IPS-18c (cell line): ENCODE data around the gene VSTM4.

ENCODE experiments used
- H3K4me3 ChIP-seq: 2 replicates; pipeline ENCODE4 v1.7.0; 2013; ENCODE audit warnings: low read depth, mild to moderate bottlenecking, low read length, moderate library complexity; ENCODE audit not compliant: insufficient read depth
- H3K9me3 ChIP-seq: one replicate; pipeline ENCODE4 v1.6.1; 2013; ENCODE audit warnings: mild to moderate bottlenecking, low read length, moderate library complexity; ENCODE audit not compliant: control insufficient read depth, insufficient read depth

VSTM4 gene

DNA sequence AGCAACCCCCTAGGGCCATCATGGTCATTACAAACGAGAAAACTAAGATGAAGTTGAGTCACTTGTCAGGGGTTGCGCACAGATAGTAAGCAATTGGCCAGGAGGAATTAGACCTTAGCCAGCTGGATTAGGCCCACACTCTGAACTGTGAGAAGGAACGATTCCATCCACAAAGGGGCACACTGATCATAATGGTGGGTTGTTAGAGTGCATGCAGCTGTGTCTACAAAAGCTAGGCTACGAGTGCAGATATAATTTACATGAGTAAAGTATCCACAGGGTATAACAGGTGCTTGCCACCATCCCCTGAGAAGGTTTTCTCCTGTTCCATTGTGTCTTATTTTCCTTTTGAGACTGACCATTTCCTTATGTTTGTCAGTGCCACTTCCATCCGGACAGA, 35.1 kb upstream of the VSTM4 start:
- Histone ChIP-seq H3K9me3 (no peaks in the 10 kb centered on the region), H3K4me3 (no peak overlapping the region)

DNA sequence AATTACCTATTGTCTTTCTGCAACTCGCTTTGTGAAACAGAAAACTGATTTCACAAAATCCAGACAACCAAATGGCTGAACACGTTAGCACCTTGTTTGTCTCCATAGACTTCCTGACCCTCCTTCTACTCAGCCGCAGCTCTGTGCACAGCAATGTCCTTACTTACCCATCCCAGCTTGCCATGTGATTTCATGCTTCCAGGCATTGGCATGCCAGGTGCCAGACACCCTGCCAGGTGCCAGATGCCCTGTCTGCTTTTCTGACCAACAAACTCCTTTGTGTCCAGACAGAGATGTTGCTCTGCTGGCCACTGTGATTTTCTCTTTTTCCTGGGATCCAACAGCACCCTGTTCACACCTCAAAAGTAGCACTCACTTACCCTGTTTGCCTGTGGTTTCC, 34.6 kb upstream of the VSTM4 start:
- no peak overlapping the region for H3K4me3 ChIP-seq
- H3K9me3 ChIP-seq, result no peaks in the 10 kb centered on the region

DNA sequence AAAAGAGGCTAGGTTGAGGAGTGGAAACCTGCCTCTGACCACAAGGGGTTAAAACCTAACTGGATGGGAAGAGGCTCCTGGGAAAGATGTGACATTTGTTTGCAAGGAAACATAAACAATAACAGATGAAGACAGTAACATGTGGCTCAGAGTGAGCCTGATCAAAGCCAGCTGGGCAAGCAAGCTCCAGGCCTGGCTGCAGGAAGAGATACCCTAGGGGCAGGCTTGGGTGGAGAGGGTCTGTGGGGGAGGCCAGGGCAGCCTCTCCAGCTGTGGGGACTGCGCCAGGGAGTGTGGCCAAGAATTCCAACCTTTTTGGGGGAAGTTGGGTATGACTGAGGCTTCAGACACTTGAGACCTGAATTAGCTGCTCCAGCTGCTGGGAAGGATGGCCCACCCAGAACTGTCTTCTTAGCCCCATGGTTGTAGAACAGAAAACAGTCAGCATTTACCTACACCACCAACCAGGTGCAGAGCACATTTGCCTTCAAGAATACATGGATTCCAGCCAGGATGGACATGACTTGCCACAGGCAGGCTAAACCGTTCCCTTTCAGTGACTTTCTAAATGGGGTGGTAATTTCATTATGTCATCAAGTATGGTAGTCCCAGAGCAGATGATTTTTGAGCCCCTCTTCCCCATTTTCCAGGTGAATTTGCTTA, 28.9 kb upstream of the VSTM4 start:
- no peaks in the 10 kb centered on the region for H3K9me3 ChIP-seq
- H3K4me3 ChIP-seq, result no peak overlapping the region

DNA sequence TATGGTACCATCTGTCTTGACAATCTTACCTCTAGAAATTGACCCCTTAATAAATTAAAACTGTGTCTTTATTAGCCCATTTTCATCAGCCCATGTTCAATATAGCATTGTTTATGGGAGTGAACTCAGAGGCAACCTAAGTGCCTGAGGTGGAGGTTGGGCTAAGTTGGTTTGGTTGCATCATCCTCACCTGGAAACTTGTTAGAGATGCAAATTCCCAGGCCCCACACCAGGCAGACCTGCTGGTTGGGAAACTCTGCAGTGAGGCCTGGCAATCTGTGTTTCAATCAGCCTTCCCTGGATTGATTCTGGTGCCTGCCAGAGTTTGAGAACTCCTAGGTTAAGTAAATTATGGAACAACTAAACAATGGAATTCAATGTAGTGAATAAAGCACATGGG, 27.9 kb upstream of the VSTM4 start:
- H3K9me3 ChIP-seq, result no peaks in the 10 kb centered on the region
- no peak overlapping the region for H3K4me3 ChIP-seq

DNA sequence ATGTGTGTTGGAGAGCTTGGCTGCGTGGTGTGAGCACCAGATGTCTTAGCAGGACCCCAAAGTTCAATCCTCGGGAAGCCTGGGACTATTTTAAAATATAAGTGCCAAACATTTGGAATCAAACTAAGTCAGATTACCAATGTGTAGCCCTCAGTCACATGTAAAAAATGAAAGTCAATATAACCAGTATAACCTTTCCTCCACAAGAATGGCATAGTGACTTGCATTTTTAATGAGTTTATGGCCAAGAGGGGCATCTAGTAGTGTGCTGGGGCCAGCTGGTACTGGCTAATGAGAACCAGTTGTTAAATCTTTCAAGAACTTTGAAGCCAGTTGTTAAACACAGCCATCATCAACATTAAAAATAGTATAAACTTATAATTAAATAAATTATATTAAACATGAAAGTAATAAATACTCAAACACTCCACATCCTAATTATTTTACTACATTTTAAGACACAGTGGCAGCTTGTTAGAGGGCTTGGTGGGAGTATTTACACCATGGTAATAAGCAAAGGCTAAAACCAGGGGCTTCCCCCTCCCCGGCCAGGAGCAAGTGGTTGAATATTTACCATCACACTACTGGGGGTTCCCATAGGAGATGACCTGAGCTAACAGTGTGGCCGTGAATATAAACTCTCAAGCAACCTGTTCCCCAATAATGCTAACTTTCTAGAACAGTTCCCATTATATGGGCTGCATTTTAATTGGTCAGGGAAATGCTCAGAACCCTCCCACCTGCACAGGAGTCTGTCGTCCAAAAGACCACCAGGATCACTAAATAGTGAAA, 26.4 kb upstream of the VSTM4 start:
- no peaks in the 10 kb centered on the region for H3K9me3 ChIP-seq
- no peak overlapping the region for H3K4me3 ChIP-seq

DNA sequence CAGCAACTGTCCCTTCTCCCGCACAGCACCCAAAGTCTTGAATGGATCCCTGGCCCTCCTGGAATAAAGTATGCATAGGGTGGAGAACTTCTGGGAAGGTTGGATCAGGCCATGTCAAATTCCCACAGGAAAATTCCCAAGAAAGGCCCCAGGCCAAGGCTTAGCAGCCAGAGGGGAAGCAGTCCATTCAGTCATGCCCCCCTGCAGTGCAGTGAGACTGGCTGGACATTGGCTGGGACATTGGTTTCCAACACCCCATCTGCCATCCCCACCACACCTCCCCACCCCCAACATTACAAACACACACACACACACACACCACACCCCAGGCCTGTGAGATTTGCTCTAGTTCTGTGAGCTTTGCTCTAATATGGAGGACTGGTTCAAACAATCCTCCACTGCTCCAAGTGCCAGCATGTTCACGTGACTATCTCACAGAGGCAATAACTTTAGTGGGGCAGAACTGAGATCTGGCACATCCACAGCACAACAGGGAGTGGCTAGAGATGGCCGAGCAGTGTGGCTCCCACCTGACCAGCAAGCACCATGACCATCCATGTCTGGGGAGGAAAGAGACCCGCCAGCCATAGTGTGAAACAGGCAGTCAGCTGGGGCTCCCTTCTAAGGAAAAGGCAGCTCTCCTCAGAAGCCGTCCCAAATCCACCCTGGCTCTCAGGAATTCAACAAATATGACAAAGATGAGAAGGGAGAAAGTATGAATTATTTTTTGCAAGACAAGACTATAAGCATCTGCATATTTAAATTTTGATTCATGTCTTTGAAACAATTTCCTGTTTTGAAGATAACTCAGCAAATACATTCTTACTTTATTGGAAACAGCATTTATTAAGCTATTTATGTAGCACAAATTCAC, 25.2 kb upstream of the VSTM4 start:
- H3K4me3 ChIP-seq, result no peak overlapping the region
- H3K9me3 ChIP-seq, result no peaks in the 10 kb centered on the region

DNA sequence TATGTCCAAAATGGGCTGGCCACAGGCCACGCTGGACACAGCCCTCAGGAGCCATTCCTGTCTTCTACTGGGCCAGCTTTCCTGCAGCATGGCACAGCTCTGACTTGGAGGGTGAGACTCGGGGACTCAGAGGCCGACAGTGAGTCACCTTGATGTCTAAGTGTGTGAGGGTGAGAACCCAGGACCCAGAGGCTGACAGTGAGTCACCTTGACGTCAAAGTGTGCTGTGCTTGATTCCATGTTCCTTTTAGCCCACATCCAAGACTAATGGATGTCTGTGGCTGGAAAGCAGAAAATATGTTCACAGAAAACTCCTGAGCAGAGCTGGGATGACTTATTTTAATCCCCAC, 24.5 kb upstream of the VSTM4 start:
- H3K4me3 ChIP-seq, result no peak overlapping the region
- no peaks in the 10 kb centered on the region for H3K9me3 ChIP-seq

DNA sequence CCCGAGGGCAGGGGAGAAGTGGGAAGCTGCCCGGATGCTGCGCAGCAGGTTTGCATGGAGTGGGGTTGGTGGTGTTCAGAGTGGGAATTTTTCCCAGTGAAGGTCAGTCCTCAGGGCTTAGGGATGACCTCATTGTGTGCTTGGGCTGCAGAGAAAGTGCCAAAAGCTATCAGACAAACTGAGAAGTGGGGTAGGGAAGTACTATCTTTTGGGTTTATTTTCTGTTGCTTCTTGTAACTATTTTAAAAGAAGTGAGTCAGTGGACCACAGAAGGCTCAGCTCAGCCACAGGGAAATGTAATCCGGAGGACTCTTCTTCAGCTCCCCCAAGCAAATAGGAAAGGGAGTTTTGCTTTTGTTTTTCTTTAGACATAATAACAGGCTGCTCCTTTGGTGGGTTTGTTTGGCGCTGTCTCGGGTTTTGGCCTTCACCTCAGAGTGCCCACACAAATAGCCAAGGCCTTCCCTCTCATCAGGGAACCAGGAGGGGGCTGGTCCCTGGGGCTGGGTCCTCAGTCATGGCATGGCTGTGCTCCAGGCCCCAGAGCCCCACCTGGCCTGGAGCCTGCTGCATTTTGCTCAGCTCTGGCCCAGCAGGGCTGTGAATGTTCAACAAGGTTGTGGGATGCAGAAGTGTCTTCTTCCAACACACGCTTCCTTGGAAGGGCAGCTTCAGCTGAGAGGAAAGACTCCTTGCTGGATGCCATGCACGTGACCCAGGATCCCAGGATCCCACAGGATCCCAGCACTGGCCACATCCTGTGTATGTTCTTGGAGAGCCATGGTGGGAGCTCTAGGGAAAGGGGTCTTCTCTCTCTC, 23.9 kb upstream of the VSTM4 start:
- H3K9me3 ChIP-seq, result no peaks in the 10 kb centered on the region
- H3K4me3 ChIP-seq, result no peak overlapping the region

DNA sequence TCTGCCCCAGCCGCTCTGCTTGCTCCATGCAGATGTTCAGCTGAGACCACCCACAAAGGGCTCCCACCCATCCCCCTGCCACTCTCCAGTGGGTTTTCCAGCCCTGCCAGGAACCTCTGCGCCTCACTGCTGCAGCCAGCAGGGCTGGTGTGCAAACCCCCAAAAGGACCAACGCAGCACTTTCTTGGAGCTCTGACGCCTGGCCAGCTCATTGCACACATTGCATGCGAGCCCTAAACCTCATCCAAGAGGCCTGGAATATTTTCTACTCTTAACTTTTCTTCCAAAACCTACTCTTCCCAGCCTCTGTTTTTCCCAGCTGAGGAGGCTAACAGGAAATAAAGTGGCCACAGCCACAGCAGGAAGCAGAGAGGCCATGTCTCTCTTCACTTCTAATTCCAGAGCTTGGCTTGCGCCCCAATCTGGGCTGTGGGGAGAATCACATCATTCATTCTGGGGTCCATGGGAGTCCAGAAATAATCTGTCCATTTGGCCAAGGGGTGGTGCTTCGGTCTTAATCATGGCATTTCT, 23.1 kb upstream of the VSTM4 start:
- no peak overlapping the region for H3K4me3 ChIP-seq
- no peaks in the 10 kb centered on the region for H3K9me3 ChIP-seq

DNA sequence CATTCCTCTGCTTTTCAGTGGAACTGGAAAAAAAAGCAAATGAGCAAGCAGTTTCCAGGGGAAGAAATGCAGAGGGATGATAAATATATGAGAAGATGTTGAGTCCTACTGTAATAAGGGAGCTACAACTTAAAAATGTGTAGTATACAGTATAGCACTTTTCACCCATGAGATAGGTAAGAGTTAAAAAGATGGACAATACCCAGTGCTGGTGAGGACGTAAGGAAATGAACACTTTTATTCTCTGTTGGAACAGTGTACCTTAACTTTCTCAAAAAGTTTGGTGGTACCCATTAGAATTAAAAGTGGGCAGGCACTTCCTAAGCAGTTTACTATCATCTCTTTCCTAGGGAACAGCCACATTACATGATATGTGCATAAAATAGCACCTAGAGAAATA, 21.2 kb upstream of the VSTM4 start:
- no peaks in the 10 kb centered on the region for H3K9me3 ChIP-seq
- H3K4me3 ChIP-seq, result no peak overlapping the region

DNA sequence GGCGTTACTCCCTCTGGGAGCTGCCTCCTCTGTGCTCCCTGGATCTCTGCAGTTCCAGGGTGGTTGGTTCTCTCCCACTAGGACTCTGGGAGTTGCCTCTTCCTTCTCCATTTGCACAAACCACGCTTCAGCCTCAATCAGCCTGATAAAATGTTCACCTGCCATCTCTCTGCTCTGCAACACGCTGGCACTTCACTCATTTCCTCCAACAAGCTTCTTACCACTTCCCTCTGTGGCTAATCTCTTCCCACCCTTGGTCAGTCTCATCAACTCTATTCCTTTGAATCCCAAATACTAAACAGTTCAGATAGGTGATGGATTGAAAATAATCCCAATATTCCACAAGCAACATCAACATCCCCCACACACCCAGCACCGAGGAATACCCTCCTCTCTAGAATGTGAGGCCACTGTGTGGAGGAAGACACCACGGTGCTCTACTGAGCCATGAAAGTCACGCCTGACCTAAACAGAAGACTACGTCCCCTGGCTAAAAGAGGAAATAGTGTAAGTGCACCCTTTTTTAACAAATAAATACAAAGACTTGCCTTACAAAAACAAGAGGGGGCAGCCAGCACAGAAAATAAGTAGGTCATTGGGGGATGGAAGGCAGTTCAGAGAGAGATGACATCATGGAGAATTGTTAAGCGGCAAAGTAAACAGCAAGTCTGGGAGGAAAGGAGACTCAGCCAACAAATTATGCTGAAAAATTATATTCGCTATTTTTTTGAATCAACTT, 20.4 kb upstream of the VSTM4 start:
- H3K4me3 ChIP-seq, result no peak overlapping the region

DNA sequence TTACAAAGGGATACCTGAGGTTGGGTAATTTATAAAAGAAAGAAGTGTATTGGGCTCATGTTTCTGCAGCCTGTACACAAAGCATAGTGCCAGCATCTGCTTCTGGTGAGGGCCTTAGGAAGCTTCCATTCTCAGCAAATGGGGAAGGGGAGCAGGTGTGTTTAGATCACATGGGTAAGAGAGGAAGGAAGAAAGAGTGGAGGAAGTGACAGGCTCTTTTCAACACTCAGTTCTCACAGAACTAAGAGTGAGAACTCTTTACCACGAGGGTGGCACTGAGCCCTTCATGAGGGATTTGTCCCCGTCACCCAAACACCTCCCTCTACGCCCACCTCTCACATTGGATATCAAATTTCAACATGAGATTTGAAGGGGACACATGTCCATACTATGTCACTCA, 19.0 kb upstream of the VSTM4 start:
- Histone ChIP-seq H3K9me3 (no peaks in the 10 kb centered on the region), H3K4me3 (no peak overlapping the region)

More for the DNA sequence above, 20.4 kb upstream of the VSTM4 start:
- no peaks in the 10 kb centered on the region for H3K9me3 ChIP-seq

DNA sequence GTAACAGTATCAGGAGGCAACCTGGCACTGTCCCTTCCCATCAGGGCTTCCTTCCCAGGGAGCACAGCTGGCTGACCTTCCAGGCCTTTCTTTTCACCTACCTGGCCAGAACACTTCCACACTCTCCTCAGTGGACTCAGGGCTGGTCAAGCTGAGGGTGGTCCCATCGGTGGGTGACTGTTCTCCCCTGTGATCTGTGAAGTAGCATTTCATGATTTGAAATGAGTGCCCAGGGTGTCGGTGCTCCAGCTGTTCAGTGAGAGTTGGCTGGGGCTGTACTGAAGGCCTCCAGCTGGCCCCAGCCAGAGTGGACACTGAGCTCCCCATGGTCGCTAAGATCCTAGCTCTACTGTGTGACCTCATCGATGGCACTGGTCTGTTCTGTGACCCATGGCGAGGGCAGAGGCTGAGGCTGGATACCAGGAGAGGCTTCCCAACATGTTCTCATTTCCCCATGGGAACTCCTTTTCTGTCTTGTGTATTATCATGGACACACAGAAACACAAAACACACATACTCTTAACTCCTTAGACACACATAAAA, 18.5 kb upstream of the VSTM4 start, which contains the start of gene FAM170B:
Gene FAM170B (minus strand): TSS at position 316 of the 543 bp plus-strand sequence. CDS start 103 bp downstream, at position 213.
- Histone ChIP-seq H3K9me3 (no peaks in the 10 kb centered on the region), H3K4me3 (no peak within 1 kb of the TSS)

DNA sequence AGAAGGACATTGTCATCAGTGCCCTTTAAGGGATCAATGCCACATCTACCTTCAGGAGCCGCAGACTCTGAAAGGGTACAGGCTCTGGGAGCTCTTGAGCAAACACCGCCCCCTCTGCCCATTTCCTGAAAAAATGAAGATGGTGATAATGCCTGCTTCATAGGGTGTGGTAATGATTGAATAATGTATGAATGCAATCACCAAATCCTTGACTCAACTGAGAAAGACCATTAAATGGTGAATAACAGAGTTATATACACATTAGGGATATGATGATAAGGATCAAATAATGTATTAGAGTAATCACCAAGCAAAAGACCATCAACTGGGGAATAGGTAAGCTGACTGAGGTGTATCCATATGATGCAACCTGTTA, 17.0 kb upstream of the VSTM4 start:
- Histone ChIP-seq H3K9me3 (no peaks in the 10 kb centered on the region), H3K4me3 (no peak overlapping the region)

DNA sequence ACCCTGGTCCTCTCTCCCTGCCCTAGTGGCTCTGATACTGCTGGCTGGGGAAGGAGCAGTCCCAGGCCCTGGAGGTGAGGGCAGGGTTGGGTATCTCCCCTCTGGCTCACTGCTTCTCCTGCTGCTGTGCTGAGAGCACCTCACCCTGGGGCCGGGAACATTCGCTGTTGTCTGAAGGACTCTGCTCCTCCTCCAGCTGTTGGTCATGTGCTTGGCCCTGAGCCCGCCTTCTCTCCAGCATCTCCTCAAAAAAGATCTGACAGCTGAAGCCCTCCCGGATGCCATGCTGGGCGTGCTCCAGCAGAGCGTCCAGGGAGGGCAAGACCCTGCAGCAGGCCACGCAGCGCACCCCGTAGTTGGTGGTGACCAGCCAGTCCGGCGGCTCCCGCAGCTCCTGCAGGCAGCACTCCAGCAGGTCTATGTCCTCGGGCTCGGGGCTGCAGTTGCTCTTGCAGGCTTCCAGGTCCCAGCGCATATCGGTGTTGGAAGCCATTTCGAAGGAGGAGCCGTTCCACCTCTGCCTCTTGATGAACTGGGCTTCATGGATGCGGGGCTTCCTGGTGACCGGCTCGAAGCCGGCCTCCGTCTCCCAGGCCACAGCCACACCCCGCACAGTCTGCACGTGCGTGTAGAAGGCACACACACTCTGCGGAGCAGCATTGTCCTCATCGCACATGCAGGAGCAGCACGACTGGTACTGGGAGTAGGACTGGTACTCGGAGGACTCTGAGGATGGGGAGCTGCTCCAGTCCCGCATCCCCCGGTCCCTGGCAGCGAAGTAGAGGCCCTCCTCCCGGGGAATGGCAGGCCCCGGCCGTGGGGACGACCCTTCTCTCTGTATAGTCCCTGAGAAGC, 16.4 kb upstream of the VSTM4 start:
- H3K4me3 ChIP-seq, result no peak overlapping the region
- no peaks in the 10 kb centered on the region for H3K9me3 ChIP-seq
